ENCODE data around the gene AP3B1.
A peak's percentile ranks its signal among the peaks of the same experiment; 100 is the strongest.
"Not testable (repeated sequence)": the region's sequence is repeated elsewhere in the genome, so short reads cannot be mapped to it uniquely, and the experiment has no call there.

Gene AP3B1

GRCh38 chr5:78075301-78075700, 219.2 kb downstream of the AP3B1 start:
- H3K4me3 ChIP-seq (ENCODE audit: low read length, poor library complexity, severe bottlenecking) = no peak overlapping the region
- no peaks in the 10 kb centered on the region for H3K79me2 ChIP-seq (ENCODE audit: insufficient read depth, low read length)
- no peaks in the 10 kb centered on the region for H3K9me2 ChIP-seq (replicated peaks; ENCODE audit: low read depth, low read length)
- H2AFZ ChIP-seq (ENCODE audit: low read length) = no peak overlapping the region
- H3K4me1 ChIP-seq (ENCODE audit: insufficient read depth, low read length, poor library complexity, severe bottlenecking) = no peaks in the 10 kb centered on the region
- H3K36me3 ChIP-seq (ENCODE audit: insufficient read depth, low read length) = no peaks in the 10 kb centered on the region
- TF ChIP-seq EZH2phosphoT487 (IDR thresholded peaks at IDR 0.05; ENCODE audit: borderline replicate concordance) = no peak
- no peak for TF ChIP-seq CTCF (conservative IDR thresholded peaks at IDR 0.05; ENCODE audit: low read length)
- H3K9ac ChIP-seq (ENCODE audit: low read depth, low read length, poor library complexity, severe bottlenecking) = no peak overlapping the region
- H3K9me3 ChIP-seq (ENCODE audit: insufficient read depth, low read depth, low read length) = no peaks in the 10 kb centered on the region; the same call in 1 of the 2 replicates
- H3K4me2 ChIP-seq (ENCODE audit: low read depth, low read length, poor library complexity, severe bottlenecking) = no peak overlapping the region
- no peaks in the 10 kb centered on the region for H4K20me1 ChIP-seq (ENCODE audit: insufficient read depth, low read length, poor library complexity, severe bottlenecking)
- no peaks in the 10 kb centered on the region for H3F3A ChIP-seq (ENCODE audit: low read depth)
- H3K27me3 ChIP-seq (ENCODE audit: insufficient read depth, low read length, poor library complexity, severe bottlenecking) = no peaks in the 10 kb centered on the region

GRCh38 chr5:78070691-78071090, 223.8 kb downstream of the AP3B1 start:
- not testable (repeated sequence) for H3K9ac ChIP-seq (ENCODE audit: low read depth, low read length, poor library complexity, severe bottlenecking); H2AFZ ChIP-seq (ENCODE audit: low read length); H3K4me3 ChIP-seq (ENCODE audit: low read length, poor library complexity, severe bottlenecking); H3K27me3 ChIP-seq (ENCODE audit: insufficient read depth, low read length, poor library complexity, severe bottlenecking); H4K20me1 ChIP-seq (ENCODE audit: insufficient read depth, low read length, poor library complexity, severe bottlenecking); H3K4me1 ChIP-seq (ENCODE audit: insufficient read depth, low read length, poor library complexity, severe bottlenecking); H3K36me3 ChIP-seq (ENCODE audit: insufficient read depth, low read length); H3K4me2 ChIP-seq (ENCODE audit: low read depth, low read length, poor library complexity, severe bottlenecking); H3F3A ChIP-seq (ENCODE audit: low read depth); H3K79me2 ChIP-seq (ENCODE audit: insufficient read depth, low read length); H3K9me2 ChIP-seq (replicated peaks; ENCODE audit: low read depth, low read length); H3K9me3 ChIP-seq (ENCODE audit: insufficient read depth, low read depth, low read length)

- not testable (repeated sequence) for H3K79me2 ChIP-seq (ENCODE audit: insufficient read depth, low read length); H3K4me3 ChIP-seq (ENCODE audit: low read length, poor library complexity, severe bottlenecking); H3K4me2 ChIP-seq (ENCODE audit: low read depth, low read length, poor library complexity, severe bottlenecking); H3K36me3 ChIP-seq (ENCODE audit: insufficient read depth, low read length); H4K20me1 ChIP-seq (ENCODE audit: insufficient read depth, low read length, poor library complexity, severe bottlenecking); H3K9ac ChIP-seq (ENCODE audit: low read depth, low read length, poor library complexity, severe bottlenecking); H2AFZ ChIP-seq (ENCODE audit: low read length); H3K27me3 ChIP-seq (ENCODE audit: insufficient read depth, low read length, poor library complexity, severe bottlenecking); H3K9me3 ChIP-seq (ENCODE audit: insufficient read depth, low read depth, low read length); H3K9me2 ChIP-seq (replicated peaks; ENCODE audit: low read depth, low read length); H3F3A ChIP-seq (ENCODE audit: low read depth)
- H3K4me1 ChIP-seq (ENCODE audit: insufficient read depth, low read length, poor library complexity, severe bottlenecking) = peaks cover 11% of the 10 kb centered on the region
Observed at GRCh38 chr5:78067581-78067980, 226.9 kb downstream of the AP3B1 start.

- H3K36me3 ChIP-seq (ENCODE audit: insufficient read depth, low read length); H4K20me1 ChIP-seq (ENCODE audit: insufficient read depth, low read length, poor library complexity, severe bottlenecking): not testable (repeated sequence)
Observed at GRCh38 chr5:78066722-78067121, 227.8 kb downstream of the AP3B1 start.

GRCh38 chr5:78065663-78066062, 228.8 kb downstream of the AP3B1 start:
- Histone ChIP-seq H3K4me1 (ENCODE audit: insufficient read depth, low read length, poor library complexity, severe bottlenecking) (peaks cover 25% of the 10 kb centered on the region), H3K79me2 (ENCODE audit: insufficient read depth, low read length) (no peaks in the 10 kb centered on the region), H3K27me3 (ENCODE audit: insufficient read depth, low read length, poor library complexity, severe bottlenecking) (no peaks in the 10 kb centered on the region), H3K9me2 (replicated peaks; ENCODE audit: low read depth, low read length) (no peaks in the 10 kb centered on the region), H3K4me2 (ENCODE audit: low read depth, low read length, poor library complexity, severe bottlenecking) (no peak overlapping the region), H3K36me3 (ENCODE audit: insufficient read depth, low read length) (no peaks in the 10 kb centered on the region), H3F3A (ENCODE audit: low read depth) (no peaks in the 10 kb centered on the region), H4K20me1 (ENCODE audit: insufficient read depth, low read length, poor library complexity, severe bottlenecking) (no peaks in the 10 kb centered on the region), H2AFZ (ENCODE audit: low read length) (no peak overlapping the region), H3K9ac (ENCODE audit: low read depth, low read length, poor library complexity, severe bottlenecking) (no peak overlapping the region), H3K4me3 (ENCODE audit: low read length, poor library complexity, severe bottlenecking) (no peak overlapping the region), H3K9me3 (ENCODE audit: insufficient read depth, low read depth, low read length) (peaks cover 6% of the 10 kb centered on the region; the same call in 1 of the 2 replicates)
- TF ChIP-seq EZH2phosphoT487 (IDR thresholded peaks at IDR 0.05; ENCODE audit: borderline replicate concordance) (no peak), CTCF (conservative IDR thresholded peaks at IDR 0.05; ENCODE audit: low read length) (peak; percentile 30; the same call in 1 of the 2 replicates)

More at GRCh38 chr5:78066722-78067121, 227.8 kb downstream of the AP3B1 start:
- H3K27me3 ChIP-seq (ENCODE audit: insufficient read depth, low read length, poor library complexity, severe bottlenecking); H3F3A ChIP-seq (ENCODE audit: low read depth); H3K9me3 ChIP-seq (ENCODE audit: insufficient read depth, low read depth, low read length); H3K79me2 ChIP-seq (ENCODE audit: insufficient read depth, low read length); H3K4me2 ChIP-seq (ENCODE audit: low read depth, low read length, poor library complexity, severe bottlenecking); H3K4me3 ChIP-seq (ENCODE audit: low read length, poor library complexity, severe bottlenecking); H3K9me2 ChIP-seq (replicated peaks; ENCODE audit: low read depth, low read length); H3K9ac ChIP-seq (ENCODE audit: low read depth, low read length, poor library complexity, severe bottlenecking); H2AFZ ChIP-seq (ENCODE audit: low read length): not testable (repeated sequence)
- peaks cover 20% of the 10 kb centered on the region for H3K4me1 ChIP-seq (ENCODE audit: insufficient read depth, low read length, poor library complexity, severe bottlenecking)
